Astrocyte of the spinal cord (primary cell): ENCODE data around the gene TIMMDC1.
"Not testable (repeated sequence)": the region's sequence is repeated elsewhere in the genome, so short reads cannot be mapped to it uniquely, and the experiment has no call there.

Experiments used
- DNase-seq: peaks from one replicate; pipeline ENCODE4 v3.0.0; 2011; ENCODE audit warnings: low read depth, low spot score
- H3K4me3 ChIP-seq: 2 replicates; pipeline ENCODE4 v1.5.1; 2011; ENCODE audit warnings: low read depth, mild to moderate bottlenecking, low read length, moderate library complexity
- in situ Hi-C: cut with HindIII; loops from 2 replicates; pipeline ENCODE4 v1.10.0; 2017; ENCODE audit warnings: low sequenced_read_pairs
- TF ChIP-seq, protein P1 (sequence below): IDR thresholded peaks from 2 replicates; pipeline ENCODE4 v1.5.1; 2012; ENCODE audit warnings: low read depth, mild to moderate bottlenecking, low read length, inconsistent platforms

Gene TIMMDC1

GRCh38 chr3:119550192-119550910 is 52.0 kb downstream of the TIMMDC1 start:
- in situ Hi-C loops = no loop called here
- no peak overlapping the region for H3K4me3 ChIP-seq
- DNase-seq = no peak
- TF ChIP-seq, protein P1, sequence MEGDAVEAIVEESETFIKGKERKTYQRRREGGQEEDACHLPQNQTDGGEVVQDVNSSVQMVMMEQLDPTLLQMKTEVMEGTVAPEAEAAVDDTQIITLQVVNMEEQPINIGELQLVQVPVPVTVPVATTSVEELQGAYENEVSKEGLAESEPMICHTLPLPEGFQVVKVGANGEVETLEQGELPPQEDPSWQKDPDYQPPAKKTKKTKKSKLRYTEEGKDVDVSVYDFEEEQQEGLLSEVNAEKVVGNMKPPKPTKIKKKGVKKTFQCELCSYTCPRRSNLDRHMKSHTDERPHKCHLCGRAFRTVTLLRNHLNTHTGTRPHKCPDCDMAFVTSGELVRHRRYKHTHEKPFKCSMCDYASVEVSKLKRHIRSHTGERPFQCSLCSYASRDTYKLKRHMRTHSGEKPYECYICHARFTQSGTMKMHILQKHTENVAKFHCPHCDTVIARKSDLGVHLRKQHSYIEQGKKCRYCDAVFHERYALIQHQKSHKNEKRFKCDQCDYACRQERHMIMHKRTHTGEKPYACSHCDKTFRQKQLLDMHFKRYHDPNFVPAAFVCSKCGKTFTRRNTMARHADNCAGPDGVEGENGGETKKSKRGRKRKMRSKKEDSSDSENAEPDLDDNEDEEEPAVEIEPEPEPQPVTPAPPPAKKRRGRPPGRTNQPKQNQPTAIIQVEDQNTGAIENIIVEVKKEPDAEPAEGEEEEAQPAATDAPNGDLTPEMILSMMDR = no peak

DNA sequence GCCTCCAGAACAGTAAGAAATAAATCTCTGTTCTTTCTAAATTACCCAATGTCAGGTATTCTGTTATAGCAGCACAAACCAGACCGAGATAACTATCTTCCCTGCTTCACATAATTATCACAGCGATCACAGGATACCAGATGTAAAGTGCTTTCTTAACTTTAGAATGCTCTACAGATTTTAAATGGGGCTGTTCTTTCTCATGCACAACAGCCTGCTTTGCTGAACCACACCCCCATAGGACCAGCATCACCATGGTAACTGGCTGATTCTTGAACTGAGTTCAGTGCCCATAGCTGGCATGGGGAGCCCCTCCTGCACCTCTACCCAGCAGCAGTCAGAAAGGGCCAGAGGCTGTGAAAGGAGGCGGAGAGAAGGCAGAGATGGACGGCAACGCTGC is 53.3 kb downstream of the TIMMDC1 start:
- H3K4me3 ChIP-seq = no peak overlapping the region
- DNase-seq = no peak
- in situ Hi-C loops = no loop called here
- TF ChIP-seq, protein P1 = no peak

DNA sequence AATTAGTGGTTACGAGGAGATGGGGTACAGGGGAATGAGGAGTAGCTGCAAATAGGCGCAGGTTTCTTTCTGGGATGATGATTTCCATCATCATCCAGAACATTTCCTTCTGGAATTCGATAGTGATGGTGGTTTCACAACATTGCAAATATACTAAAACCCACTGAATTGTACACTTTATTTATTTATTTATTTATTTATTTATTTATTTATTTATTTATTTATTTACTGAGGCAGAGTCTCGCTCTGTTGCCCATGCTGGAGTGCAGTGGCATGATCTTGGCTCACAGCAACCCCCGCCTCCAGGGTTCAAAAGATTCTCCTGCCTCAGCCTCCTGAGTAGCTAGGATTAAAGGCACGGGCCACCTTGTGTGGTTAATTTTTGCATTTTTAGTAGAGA is 54.6 kb downstream of the TIMMDC1 start:
- DNase-seq, in situ Hi-C loops, H3K4me3 ChIP-seq: not testable (repeated sequence)

- in situ Hi-C loops = no loop called here
- TF ChIP-seq, protein P1 = no peak
These were observed 55.6 kb downstream of the TIMMDC1 start for GRCh38 chr3:119553823-119554415.

GRCh38 chr3:119555309-119555735 is 57.0 kb downstream of the TIMMDC1 start:
- no peak overlapping the region for H3K4me3 ChIP-seq
- in situ Hi-C loops = no loop called here
- no peak for DNase-seq

More at GRCh38 chr3:119553823-119554415, 55.6 kb downstream of the TIMMDC1 start:
- DNase-seq = no peak
- H3K4me3 ChIP-seq = no peak overlapping the region

GRCh38 chr3:119555929-119556328 is 57.6 kb downstream of the TIMMDC1 start:
- no peak for DNase-seq
- in situ Hi-C loops = no loop called here
- TF ChIP-seq, protein P1 = no peak
- H3K4me3 ChIP-seq = no peak overlapping the region

More at GRCh38 chr3:119555309-119555735, 57.0 kb downstream of the TIMMDC1 start:
- TF ChIP-seq, protein P1 = no peak

GRCh38 chr3:119557192-119557876 is 59.0 kb downstream of the TIMMDC1 start:
- TF ChIP-seq, protein P1 = no peak
- in situ Hi-C loops = no loop called here
- H3K4me3 ChIP-seq = no peak overlapping the region
- DNase-seq = no peak
